ENCODE measurements around the gene DTX3. TPM values are rescaled to one million over a fixed set of nuclear protein-coding genes. Genes with fewer than 3 reads are reported as not detected.

Gene DTX3
- total RNA-seq, 1 experiment from 2014 or later = 67.5 TPM

- Histone ChIP-seq H4K5ac (ENCODE audit: insufficient read length, low read depth, low read length) (no peak overlapping the region), H2BK15ac (ENCODE audit: low read depth, low read length) (no peak overlapping the region), H3K27ac (ENCODE audit: insufficient read length, low read depth, low read length) (no peak overlapping the region), H3K23me2 (ENCODE audit: insufficient read length, low read depth, low read length, poor library complexity, severe bottlenecking) (peaks cover 5% of the 10 kb centered on the region), H2AK5ac (ENCODE audit: insufficient read length, low read length) (no peak overlapping the region), H3K23ac (ENCODE audit: insufficient read length, low read depth, low read length) (no peak overlapping the region), H3K79me1 (ENCODE audit: insufficient read depth, low read depth, low read length, poor library complexity, severe bottlenecking) (peaks cover 3% of the 10 kb centered on the region), H4K8ac (replicated peaks; ENCODE audit: insufficient read length, low read depth, low read length) (no peak overlapping the region), H2BK12ac (ENCODE audit: insufficient read length, low read depth, low read length) (no peak overlapping the region), H3K9me3 (ENCODE audit: control insufficient read depth, low read depth, low read length) (no peaks in the 10 kb centered on the region), H4K20me1 (ENCODE audit: control insufficient read depth, insufficient read depth, insufficient read length) (no peaks in the 10 kb centered on the region), H2BK5ac (ENCODE audit: insufficient read length, low read length) (no peak overlapping the region), H3K56ac (ENCODE audit: insufficient read length, low read depth, low read length) (no peak overlapping the region), H3K79me2 (ENCODE audit: insufficient read depth, low read length) (peaks cover 3% of the 10 kb centered on the region; the same call in 1 of the 2 replicates), H3T11ph (ENCODE audit: low read length) (no peak overlapping the region), H3K27me3 (ENCODE audit: insufficient read depth, low read length) (no peaks in the 10 kb centered on the region), H2BK120ac (ENCODE audit: low read depth, low read length, poor library complexity, severe bottlenecking) (no peak overlapping the region), H2AFZ (ENCODE audit: low read length) (no peak overlapping the region), H3K14ac (ENCODE audit: insufficient read depth, low read length) (no peak overlapping the region), H4K91ac (ENCODE audit: insufficient read length, low read depth, low read length) (no peak overlapping the region), H3K9ac (ENCODE audit: extremely low read depth, insufficient read length, low read length) (no peak overlapping the region), H3K4me2 (ENCODE audit: insufficient read depth, insufficient read length, low read length) (no peak overlapping the region), H2BK20ac (ENCODE audit: low read depth, low read length, poor library complexity, severe bottlenecking) (no peak overlapping the region), H3K4ac (ENCODE audit: low read depth, low read length) (no peak overlapping the region), H3K4me1 (ENCODE audit: insufficient read depth, low read length) (no peaks in the 10 kb centered on the region), H3K18ac (ENCODE audit: insufficient read length, low read depth, low read length) (no peak overlapping the region)
- H3K27ac Mint-ChIP-seq = no peak overlapping the region
- no CpG with 5 or more reads among the region's 1 CpG for WGBS (ENCODE audit: extremely low coverage, insufficient read length, low lambda C conversion rate)
- TF ChIP-seq CTCF (conservative IDR thresholded peaks at IDR 0.05) = no peak
- no peak for DNase-seq
- peaks cover 4% of the 10 kb centered on the region for H3K27me3 Mint-ChIP-seq (ENCODE audit: low read depth)
- no peaks in the 10 kb centered on the region for H3K9me3 Mint-ChIP-seq
- H3K4me1 Mint-ChIP-seq = peaks cover 37 to 47% of the 10 kb centered on the region in 2 experiments
- peaks cover 3 to 4% (median 3%) of the 10 kb centered on the region in 3 experiments; a peak in 4 of 7 replicates for H3K36me3 Mint-ChIP-seq (ENCODE audit: insufficient read depth in 1 of 3, low read depth in 3 of 3)
- H3K4me3 Mint-ChIP-seq = no peak overlapping the region
Observed at GRCh38 chr12:57554897-57555296, 49.7 kb upstream of the DTX3 start.
